Peyer's patch (tissue), 4 donors: ENCODE data around the gene ZNF367. TPM values are rescaled to one million over a fixed set of nuclear protein-coding genes. Genes with fewer than 3 reads are reported as not detected.

Experiments
- DNase-seq, 3 donors: peaks; one replicate each; pipeline ENCODE4 v3.0.0-alpha.2; 2017 to 2019
- H3K27ac ChIP-seq, 4 donors: fragments of 200-600 bp; sonication (generic); one replicate each; pipeline ENCODE4 v1.5.1; 2016 to 2019
- H3K27me3 ChIP-seq, 2 donors: fragments of 200-600 bp; sonication (generic); one replicate each; pipeline ENCODE4 v1.5.1; 2019
- H3K36me3 ChIP-seq, 3 donors: fragments of 200-600 bp; sonication (generic); one replicate each; pipeline ENCODE4 v1.5.1; 2016 to 2019
- H3K4me1 ChIP-seq, 4 donors: fragments of 200-600 bp; sonication (generic); one replicate each; pipeline ENCODE4 v1.5.1; 2016 to 2019
- H3K4me3 ChIP-seq, 4 donors: fragments of 200-600 bp; sonication (generic); 1 replicate in 3 of 4; 2 replicates in 1 of 4; pipeline ENCODE4 v1.5.1; 2016 to 2019; ENCODE audit warnings: mild to moderate bottlenecking in 1 of 4
- H3K9me3 ChIP-seq, 4 donors: fragments of 200-600 bp; sonication (generic); one replicate each; pipeline ENCODE4 v1.5.1; 2016 to 2019; ENCODE audit warnings: mild to moderate bottlenecking in 1 of 4
- POLR2A ChIP-seq, 2 donors: fragments of 450-650 bp; IDR thresholded peaks; one replicate each; pipeline ENCODE4 v1.5.1; 2017; ENCODE audit warnings: antibody characterized with exemption in 2 of 2, mild to moderate bottlenecking in 2 of 2, moderate library complexity in 2 of 2
- total RNA-seq, 4 donors: library from RNA; depleted of rRNA; stranded (reverse); fragments of >200 nt; gene quantifications; one replicate each; pipeline ENCODE4 v1.1.0, GENCODE V29; 2016
- TF ChIP-seq, protein P1 (sequence below), 6 experiments: fragments of 450-650 bp in 4 of 6; fragments of 200-600 bp in 2 of 6; sonication (generic) in 1 of 6; IDR thresholded peaks; one replicate each; pipeline ENCODE4 v1.5.1; 2017 to 2019; ENCODE audit warnings: antibody characterized with exemption in 6 of 6, mild to moderate bottlenecking in 3 of 6, moderate library complexity in 1 of 6

Gene ZNF367
- total RNA-seq, 4 donors from 2014 or later: 1.5 to 7.4 (median 3.4) TPM

DNA sequence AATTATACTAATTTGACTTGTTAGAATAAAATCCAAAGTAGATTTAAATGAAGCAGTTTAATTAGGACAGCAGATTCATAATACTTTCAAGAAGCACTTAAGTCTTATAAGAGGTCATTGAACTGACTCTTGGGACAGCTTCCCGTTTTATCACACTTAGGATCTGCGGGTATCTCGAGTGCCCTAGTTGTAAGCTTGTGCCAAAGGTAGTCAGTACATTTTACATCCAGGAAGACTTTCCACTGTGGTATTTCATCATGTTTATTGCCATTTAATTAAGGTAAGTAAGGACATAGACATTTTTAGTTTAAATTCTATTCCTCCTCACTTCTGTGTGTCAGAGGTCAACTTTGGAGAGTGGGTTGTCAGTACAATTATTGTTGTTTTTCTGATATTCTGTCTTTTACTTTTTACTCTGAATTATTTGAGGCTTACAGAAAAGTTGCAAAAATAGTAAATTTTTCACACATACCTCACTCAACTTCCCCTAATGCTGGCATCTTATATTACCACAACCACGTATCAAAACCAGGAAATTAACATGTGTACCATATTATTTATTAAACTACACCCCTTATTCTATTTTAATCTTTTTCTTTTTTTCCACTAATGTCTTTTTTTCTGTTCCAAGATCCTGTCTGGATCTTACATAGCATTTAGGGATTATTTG lies 7.5 kb upstream of the ZNF367 start:
- H3K4me1 ChIP-seq: peaks cover 0 to 8% (median 0%) of the 10 kb centered on the region in 4 donors
- H3K27me3 ChIP-seq: no peaks in the 10 kb centered on the region
- H3K9me3 ChIP-seq: no peaks in the 10 kb centered on the region
- no peak for TF ChIP-seq POLR2A (IDR thresholded peaks at IDR 0.05)
- no peak overlapping the region for H3K4me3 ChIP-seq
- H3K36me3 ChIP-seq: no peaks in the 10 kb centered on the region
- H3K27ac ChIP-seq: peak overlapping the region in 1 of 4 donors; percentile 35
- no peak for DNase-seq

DNA sequence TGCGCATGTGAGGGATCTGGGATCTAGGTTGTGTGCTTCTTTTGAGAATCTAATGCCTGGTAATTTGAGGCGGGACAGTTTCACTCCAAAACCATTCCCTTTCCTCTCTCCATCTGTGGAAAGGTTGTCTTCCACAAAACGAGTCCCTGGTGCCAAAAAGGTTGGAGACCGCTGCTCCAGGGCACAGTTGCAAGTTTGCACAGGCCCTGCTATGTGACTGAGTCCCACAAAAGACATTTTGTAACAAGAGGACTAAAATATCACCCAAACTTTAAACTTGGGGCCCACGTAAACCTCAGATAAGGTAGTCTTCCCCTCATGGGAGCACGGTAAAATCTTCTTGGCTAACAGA lies 5.8 kb upstream of the ZNF367 start:
- no peak for DNase-seq
- H3K36me3 ChIP-seq: no peaks in the 10 kb centered on the region
- no peaks in the 10 kb centered on the region for H3K27me3 ChIP-seq
- TF ChIP-seq, protein P1, sequence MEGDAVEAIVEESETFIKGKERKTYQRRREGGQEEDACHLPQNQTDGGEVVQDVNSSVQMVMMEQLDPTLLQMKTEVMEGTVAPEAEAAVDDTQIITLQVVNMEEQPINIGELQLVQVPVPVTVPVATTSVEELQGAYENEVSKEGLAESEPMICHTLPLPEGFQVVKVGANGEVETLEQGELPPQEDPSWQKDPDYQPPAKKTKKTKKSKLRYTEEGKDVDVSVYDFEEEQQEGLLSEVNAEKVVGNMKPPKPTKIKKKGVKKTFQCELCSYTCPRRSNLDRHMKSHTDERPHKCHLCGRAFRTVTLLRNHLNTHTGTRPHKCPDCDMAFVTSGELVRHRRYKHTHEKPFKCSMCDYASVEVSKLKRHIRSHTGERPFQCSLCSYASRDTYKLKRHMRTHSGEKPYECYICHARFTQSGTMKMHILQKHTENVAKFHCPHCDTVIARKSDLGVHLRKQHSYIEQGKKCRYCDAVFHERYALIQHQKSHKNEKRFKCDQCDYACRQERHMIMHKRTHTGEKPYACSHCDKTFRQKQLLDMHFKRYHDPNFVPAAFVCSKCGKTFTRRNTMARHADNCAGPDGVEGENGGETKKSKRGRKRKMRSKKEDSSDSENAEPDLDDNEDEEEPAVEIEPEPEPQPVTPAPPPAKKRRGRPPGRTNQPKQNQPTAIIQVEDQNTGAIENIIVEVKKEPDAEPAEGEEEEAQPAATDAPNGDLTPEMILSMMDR (IDR thresholded peaks at IDR 0.05): no peak
- no peak for TF ChIP-seq POLR2A (IDR thresholded peaks at IDR 0.05)
- H3K4me1 ChIP-seq: peaks cover 0 to 20% (median 0%) of the 10 kb centered on the region in 4 donors
- no peak overlapping the region for H3K4me3 ChIP-seq
- H3K9me3 ChIP-seq: no peaks in the 10 kb centered on the region
- no peak overlapping the region for H3K27ac ChIP-seq

DNA sequence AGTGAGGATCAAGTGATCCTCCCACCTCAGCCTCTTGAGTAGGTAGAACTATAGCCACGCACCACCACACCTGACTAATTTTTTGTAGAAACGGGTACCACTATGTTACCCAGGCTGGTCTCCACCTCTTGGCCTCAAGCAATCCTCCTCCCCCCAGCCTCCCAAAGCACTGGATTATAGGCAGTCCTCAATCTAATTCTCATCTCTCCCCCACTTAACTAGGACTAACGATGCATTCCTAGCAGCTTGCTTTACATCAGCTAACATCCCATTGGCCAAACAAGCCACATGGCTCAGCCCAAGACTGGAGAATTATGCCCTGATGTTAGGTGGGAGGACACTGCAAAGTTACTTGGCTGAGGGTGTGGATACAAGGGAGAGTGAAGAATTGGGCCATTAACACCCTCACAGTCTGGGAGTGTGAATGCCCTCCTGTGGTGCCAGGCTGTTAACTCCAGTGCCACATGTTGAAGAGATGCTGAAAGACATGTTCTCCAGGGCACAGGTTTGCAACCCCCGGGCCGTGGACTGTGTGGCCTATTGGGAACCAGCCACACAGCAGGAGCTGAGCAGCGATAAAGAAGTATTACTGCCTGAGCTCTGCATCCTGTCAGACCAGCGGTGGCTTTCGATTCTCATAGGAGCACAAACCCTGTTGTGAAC lies 5.3 kb upstream of the ZNF367 start:
- no peak for TF ChIP-seq POLR2A (IDR thresholded peaks at IDR 0.05)
- TF ChIP-seq, protein P1 (IDR thresholded peaks at IDR 0.05): no peak
- Histone ChIP-seq H3K36me3 (no peaks in the 10 kb centered on the region), H3K4me1 (peaks cover 0 to 20% (median 0%) of the 10 kb centered on the region in 4 donors), H3K27me3 (no peaks in the 10 kb centered on the region), H3K9me3 (no peaks in the 10 kb centered on the region), H3K4me3 (no peak overlapping the region), H3K27ac (no peak overlapping the region)
- DNase-seq: no peak

- Histone ChIP-seq H3K27ac (peak overlapping the region in 3 of 4 donors; percentile 50 to 100 (median 98)), H3K9me3 (no peaks in the 10 kb centered on the region), H3K36me3 (no peaks in the 10 kb centered on the region), H3K27me3 (no peaks in the 10 kb centered on the region), H3K4me3 (no peak overlapping the region), H3K4me1 (peaks cover 0 to 29% (median 4%) of the 10 kb centered on the region in 4 donors)
- TF ChIP-seq, protein P1 (IDR thresholded peaks at IDR 0.05): no peak
- no peak for TF ChIP-seq POLR2A (IDR thresholded peaks at IDR 0.05)
- peak in 1 of 3 donors; percentile 69 for DNase-seq
These were observed 2.5 kb upstream of the ZNF367 start for GRCh38 chr9:96420468-96421219.

GRCh38 chr9:96419691-96419969 lies 1.5 kb upstream of the ZNF367 start:
- peak overlapping the region; percentile 74 to 93 (median 81) for H3K4me3 ChIP-seq
- no peaks in the 10 kb centered on the region for H3K9me3 ChIP-seq
- no peak for DNase-seq
- TF ChIP-seq, protein P1 (IDR thresholded peaks at IDR 0.05): no peak
- TF ChIP-seq POLR2A (IDR thresholded peaks at IDR 0.05): no peak
- no peaks in the 10 kb centered on the region for H3K36me3 ChIP-seq
- no peaks in the 10 kb centered on the region for H3K27me3 ChIP-seq
- peak overlapping the region; percentile 97 to 100 (median 98) for H3K27ac ChIP-seq
- H3K4me1 ChIP-seq: peaks cover 0 to 29% (median 4%) of the 10 kb centered on the region in 4 donors
